Transverse colon (tissue), 4 donors: Measurements from ENCODE around the gene TOMM40.
"Not testable (repeated sequence)": the region's sequence is repeated elsewhere in the genome, so short reads cannot be mapped to it uniquely, and the experiment has no call there.

Experiments
- EP300 ChIP-seq: sonication (generic); formaldehyde crosslinking; IDR thresholded peaks from one replicate; pipeline ENCODE4 v1.6.1; 2017; ENCODE audit warnings: antibody characterized with exemption, low read depth
- POLR2A ChIP-seq: fragments of 450-650 bp; IDR thresholded peaks from one replicate; pipeline ENCODE4 v1.6.1; 2016; ENCODE audit warnings: antibody characterized with exemption, mild to moderate bottlenecking, moderate library complexity
- POLR2AphosphoS5 ChIP-seq, 3 donors: sonication (generic); formaldehyde crosslinking; IDR thresholded peaks; one replicate each; pipeline ENCODE4 v1.6.1; 2016; ENCODE audit warnings: antibody characterized with exemption in 3 of 3
- TF ChIP-seq, protein P1 (sequence below), 5 experiments: fragments of 200-600 bp in 3 of 5; fragments of 450-650 bp in 2 of 5; sonication (generic) in 3 of 5; IDR thresholded peaks; 1 replicate in 2 of 5; 2 replicates in 3 of 5; pipeline ENCODE4 v1.5.1; 2016 to 2017; ENCODE audit warnings: antibody characterized with exemption in 5 of 5, inconsistent platforms in 3 of 5, mild to moderate bottlenecking in 2 of 5, moderate library complexity in 1 of 5

GRCh38 chr19:44913512-44914432 lies 22.7 kb downstream of the TOMM40 start:
- TF ChIP-seq, protein P1, sequence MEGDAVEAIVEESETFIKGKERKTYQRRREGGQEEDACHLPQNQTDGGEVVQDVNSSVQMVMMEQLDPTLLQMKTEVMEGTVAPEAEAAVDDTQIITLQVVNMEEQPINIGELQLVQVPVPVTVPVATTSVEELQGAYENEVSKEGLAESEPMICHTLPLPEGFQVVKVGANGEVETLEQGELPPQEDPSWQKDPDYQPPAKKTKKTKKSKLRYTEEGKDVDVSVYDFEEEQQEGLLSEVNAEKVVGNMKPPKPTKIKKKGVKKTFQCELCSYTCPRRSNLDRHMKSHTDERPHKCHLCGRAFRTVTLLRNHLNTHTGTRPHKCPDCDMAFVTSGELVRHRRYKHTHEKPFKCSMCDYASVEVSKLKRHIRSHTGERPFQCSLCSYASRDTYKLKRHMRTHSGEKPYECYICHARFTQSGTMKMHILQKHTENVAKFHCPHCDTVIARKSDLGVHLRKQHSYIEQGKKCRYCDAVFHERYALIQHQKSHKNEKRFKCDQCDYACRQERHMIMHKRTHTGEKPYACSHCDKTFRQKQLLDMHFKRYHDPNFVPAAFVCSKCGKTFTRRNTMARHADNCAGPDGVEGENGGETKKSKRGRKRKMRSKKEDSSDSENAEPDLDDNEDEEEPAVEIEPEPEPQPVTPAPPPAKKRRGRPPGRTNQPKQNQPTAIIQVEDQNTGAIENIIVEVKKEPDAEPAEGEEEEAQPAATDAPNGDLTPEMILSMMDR (IDR thresholded peaks at IDR 0.05), result not testable (repeated sequence)
- TF ChIP-seq POLR2A; EP300; POLR2AphosphoS5 (IDR thresholded peaks at IDR 0.05): not testable (repeated sequence)
